HCT116 (cell line): ENCODE measurements around the gene RPL29. TPM values are rescaled to one million over a fixed set of nuclear protein-coding genes. Genes with fewer than 3 reads are reported as not detected.

Experiments used
- ATAC-seq: fragments of 200-7000 bp; cut with Tn5 transposase; 2 replicates; pipeline ENCODE4 v1.9.1; 2020; ENCODE audit warnings: mild to moderate bottlenecking, moderate library complexity
- BruUV-seq: library from RNA; stranded (reverse); fragments of 400-500 nt; replicated peaks from 2 replicates; lab custom pipeline; 2021; lab: Mats Ljungman, UMichigan
- CTCF ChIA-PET: fragments of 300-600 bp; sonication (Branson Sonifier 250); formaldehyde crosslinking; loops from one replicate; lab custom pipeline; 2021; ENCODE audit warnings: antibody characterized with exemption; lab: Charles Lee
- POLR2A ChIA-PET: fragments of 300-600, 350-600 bp; sonication (Branson Sonifier 250); formaldehyde crosslinking; loops from one replicate; lab custom pipeline; 2021; ENCODE audit warnings: antibody characterized with exemption; lab: Charles Lee
- RAD21 ChIA-PET, 2 experiments: fragments of 300-600 bp; sonication (Branson Sonifier 250); formaldehyde crosslinking; loops; one replicate each; lab custom pipeline; 2023; ENCODE audit warnings: low total read pairs in 2 of 2; ENCODE audit not compliant: uncharacterized antibody in 2 of 2, unreplicated experiment in 2 of 2, low non-redundant PET in 1 of 2; lab: Charles Lee
- DNase-seq: peaks from one replicate; pipeline ENCODE4 v3.0.0-alpha.2; 2010; ENCODE audit warnings: low read depth, low spot score
- H2AFZ ChIP-seq: fragments of 200-600 bp; shearing (Covaris generic), sonication (generic); 2 replicates; pipeline ENCODE4 v1.6.1; 2017; ENCODE audit warnings: low read depth, mixed run types, mixed read lengths, antibody characterized with exemption, low read length; ENCODE audit not compliant: poor library complexity, severe bottlenecking
- H3K27ac ChIP-seq: 2 replicates; pipeline ENCODE4 v1.5.1; 2012; ENCODE audit warnings: low read depth, low read length
- H3K27me3 ChIP-seq: fragments of 200-600 bp; sonication (generic); 2 replicates; pipeline ENCODE4 v1.6.1; 2016; ENCODE audit warnings: mixed run types, low read length, mixed read lengths; ENCODE audit not compliant: insufficient read depth
- H3K36me3 ChIP-seq, 2 experiments: fragments of 200-500 bp in 1 of 2; fragments of 200-600 bp in 1 of 2; sonication (Bioruptor generic) in 1 of 2; sonication (generic) in 1 of 2; 2 replicates each; pipeline versions ENCODE4 v1.5.1 to v1.6.1; 2014 to 2016; ENCODE audit warnings: low read length in 2 of 2, inconsistent platforms in 1 of 2, mixed read lengths in 1 of 2, mixed run types in 1 of 2; ENCODE audit not compliant: insufficient read depth in 2 of 2, control insufficient read depth in 1 of 2
- H3K4me1 ChIP-seq, 2 experiments: fragments of 200-600 bp in 1 of 2; sonication (generic) in 1 of 2; 2 replicates each; pipeline versions ENCODE4 v1.5.1 to v1.6.1; 2012 to 2017; ENCODE audit warnings: low read length in 2 of 2, inconsistent platforms in 1 of 2, mild to moderate bottlenecking in 1 of 2, mixed read lengths in 1 of 2, mixed run types in 1 of 2, moderate library complexity in 1 of 2; ENCODE audit not compliant: insufficient read depth in 2 of 2, control insufficient read depth in 1 of 2
- H3K4me2 ChIP-seq: fragments of 200-600 bp; sonication (generic); 2 replicates; pipeline ENCODE4 v1.6.1; 2017; ENCODE audit warnings: mixed run types, low read length, mixed read lengths
- H3K4me3 ChIP-seq, 2 experiments: fragments of 200-600 bp in 1 of 2; sonication (generic) in 1 of 2; replicated peaks in 1 of 2; 2 replicates each; pipeline ENCODE4 v1.5.1; 2011 to 2016; ENCODE audit warnings: low read length in 2 of 2, control low read depth in 1 of 2, low read depth in 1 of 2, mild to moderate bottlenecking in 1 of 2, mixed read lengths in 1 of 2, mixed run types in 1 of 2
- H3K79me2 ChIP-seq: fragments of 200-600 bp; sonication (generic); 2 replicates; pipeline ENCODE4 v1.6.1; 2017; ENCODE audit warnings: mild to moderate bottlenecking, mixed run types, low read length, moderate library complexity, mixed read lengths; ENCODE audit not compliant: insufficient read depth
- H3K9ac ChIP-seq: fragments of 200-600 bp; sonication (generic); 2 replicates; pipeline ENCODE4 v1.6.1; 2016; ENCODE audit warnings: low read length, mixed read lengths
- H3K9me2 ChIP-seq: fragments of 200-600 bp; sonication (generic), shearing (Covaris generic); 2 replicates; pipeline ENCODE4 v1.6.1; 2017; ENCODE audit warnings: mixed run types, mild to moderate bottlenecking, moderate library complexity; ENCODE audit not compliant: insufficient read depth
- H3K9me3 ChIP-seq, 2 experiments: fragments of 200-500 bp in 1 of 2; fragments of 200-600 bp in 1 of 2; sonication (Bioruptor generic) in 1 of 2; sonication (generic) in 1 of 2; 2 replicates each; pipeline ENCODE4 v1.6.1; 2014 to 2017; ENCODE audit warnings: low read length in 2 of 2, mixed read lengths in 2 of 2, inconsistent platforms in 1 of 2, low read depth in 1 of 2, mild to moderate bottlenecking in 1 of 2, mixed run types in 1 of 2, moderate library complexity in 1 of 2; ENCODE audit not compliant: control insufficient read depth in 1 of 2, insufficient read depth in 1 of 2
- H4K20me1 ChIP-seq: fragments of 200-600 bp; sonication (generic), shearing (Covaris generic); 2 replicates; pipeline ENCODE4 v1.6.1; 2017; ENCODE audit warnings: mixed run types, mild to moderate bottlenecking, moderate library complexity; ENCODE audit not compliant: insufficient read depth
- FOSL1 ChIP-seq: IDR thresholded peaks from 2 replicates; pipeline ENCODE4 v1.6.1; 2012; ENCODE audit warnings: low read depth
- ZNF274 ChIP-seq: fragments of 200-500 bp; sonication (Bioruptor generic); IDR thresholded peaks from 2 replicates; pipeline ENCODE4 v1.6.1; 2014; ENCODE audit warnings: mild to moderate bottlenecking, low read depth, low read length, inconsistent platforms
- intact Hi-C: fragments of 100-400 bp; cut with micrococcal nuclease; formaldehyde crosslinking; loops from 2 replicates; pipeline ENCODE4 v1.10.0; 2022
- total RNA-seq: library from RNA; stranded (reverse); gene quantifications from one replicate; pipeline ENCODE4 v1.2.1, GENCODE V29; 2021; ENCODE audit not compliant: unreplicated experiment
- TF ChIP-seq, protein P1 (sequence below): IDR thresholded peaks from 2 replicates; pipeline ENCODE4 v1.6.1; 2012; ENCODE audit warnings: low read depth
- TF ChIP-seq, protein P2 (sequence below): IDR thresholded peaks from 2 replicates; pipeline ENCODE4 v1.6.1; 2012

The RPL29 gene
- total RNA-seq, 1 experiment from 2014 or later: 1,880 TPM

DNA sequence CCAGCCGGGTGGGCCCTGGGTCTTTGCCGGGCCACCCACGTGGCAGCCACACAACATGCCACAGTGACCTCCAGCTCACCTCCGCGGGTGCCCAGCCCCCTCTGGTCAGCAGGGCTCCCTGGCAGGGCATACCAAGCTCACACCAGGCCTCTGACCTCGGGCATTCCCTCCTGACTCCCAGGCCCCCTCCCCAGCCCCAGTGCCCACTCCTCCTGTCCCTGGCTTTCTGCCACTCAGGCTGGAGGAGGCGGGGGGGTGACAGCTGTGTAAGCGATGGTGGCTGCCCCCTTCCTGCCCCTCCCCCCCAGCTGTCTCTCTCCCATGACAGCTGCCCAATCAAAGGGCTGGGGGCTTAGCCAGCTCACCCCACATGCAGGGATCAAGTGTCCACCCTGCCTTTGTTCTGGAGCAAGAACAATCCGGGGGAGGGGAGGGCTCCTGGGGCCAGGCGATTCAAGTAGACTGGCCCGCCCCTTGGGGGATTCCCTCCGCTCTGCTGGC is 31.7 kb downstream of the RPL29 start (continued):
- TF ChIP-seq, protein P1, sequence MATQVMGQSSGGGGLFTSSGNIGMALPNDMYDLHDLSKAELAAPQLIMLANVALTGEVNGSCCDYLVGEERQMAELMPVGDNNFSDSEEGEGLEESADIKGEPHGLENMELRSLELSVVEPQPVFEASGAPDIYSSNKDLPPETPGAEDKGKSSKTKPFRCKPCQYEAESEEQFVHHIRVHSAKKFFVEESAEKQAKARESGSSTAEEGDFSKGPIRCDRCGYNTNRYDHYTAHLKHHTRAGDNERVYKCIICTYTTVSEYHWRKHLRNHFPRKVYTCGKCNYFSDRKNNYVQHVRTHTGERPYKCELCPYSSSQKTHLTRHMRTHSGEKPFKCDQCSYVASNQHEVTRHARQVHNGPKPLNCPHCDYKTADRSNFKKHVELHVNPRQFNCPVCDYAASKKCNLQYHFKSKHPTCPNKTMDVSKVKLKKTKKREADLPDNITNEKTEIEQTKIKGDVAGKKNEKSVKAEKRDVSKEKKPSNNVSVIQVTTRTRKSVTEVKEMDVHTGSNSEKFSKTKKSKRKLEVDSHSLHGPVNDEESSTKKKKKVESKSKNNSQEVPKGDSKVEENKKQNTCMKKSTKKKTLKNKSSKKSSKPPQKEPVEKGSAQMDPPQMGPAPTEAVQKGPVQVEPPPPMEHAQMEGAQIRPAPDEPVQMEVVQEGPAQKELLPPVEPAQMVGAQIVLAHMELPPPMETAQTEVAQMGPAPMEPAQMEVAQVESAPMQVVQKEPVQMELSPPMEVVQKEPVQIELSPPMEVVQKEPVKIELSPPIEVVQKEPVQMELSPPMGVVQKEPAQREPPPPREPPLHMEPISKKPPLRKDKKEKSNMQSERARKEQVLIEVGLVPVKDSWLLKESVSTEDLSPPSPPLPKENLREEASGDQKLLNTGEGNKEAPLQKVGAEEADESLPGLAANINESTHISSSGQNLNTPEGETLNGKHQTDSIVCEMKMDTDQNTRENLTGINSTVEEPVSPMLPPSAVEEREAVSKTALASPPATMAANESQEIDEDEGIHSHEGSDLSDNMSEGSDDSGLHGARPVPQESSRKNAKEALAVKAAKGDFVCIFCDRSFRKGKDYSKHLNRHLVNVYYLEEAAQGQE: no peak
- no peak for TF ChIP-seq FOSL1

DNA sequence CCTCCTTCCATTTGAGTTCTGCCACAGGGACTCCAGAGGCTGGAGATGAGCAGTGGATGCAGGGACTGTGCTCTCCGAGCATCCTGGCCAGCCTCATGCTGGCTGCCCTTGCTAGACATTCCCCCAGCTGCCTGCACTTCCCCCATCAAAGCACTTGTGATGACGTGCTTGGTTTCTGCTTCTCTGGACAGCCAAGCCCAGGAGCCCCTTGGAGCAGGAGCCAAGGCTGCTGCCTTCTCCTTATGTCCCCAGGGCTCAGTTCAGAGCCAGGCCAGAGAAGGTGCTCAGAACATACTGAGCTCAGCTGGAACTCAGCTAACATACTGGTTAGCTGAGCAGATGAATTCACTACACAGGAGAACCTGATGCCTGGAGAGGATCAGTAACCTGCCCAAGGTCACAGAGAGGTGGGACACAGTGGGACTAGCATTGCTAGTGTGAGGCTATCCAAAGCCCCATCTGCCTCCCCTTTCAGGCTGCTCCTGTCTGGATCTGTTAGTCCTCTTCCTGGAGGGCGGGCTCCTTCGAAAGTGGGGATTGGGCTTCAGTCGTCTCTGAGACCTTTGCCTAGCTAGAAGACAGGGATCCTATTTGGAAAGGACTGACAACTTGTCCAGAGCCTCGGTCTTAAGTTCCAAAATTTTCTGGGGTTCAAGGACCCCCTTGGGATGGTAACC is 32.7 kb downstream of the RPL29 start:
- Histone ChIP-seq H2AFZ (no peak overlapping the region), H3K79me2 (peaks cover 1% of the 10 kb centered on the region; the same call in 1 of the 2 replicates), H3K4me3 (no peak overlapping the region), H3K9me2 (no peaks in the 10 kb centered on the region), H3K9ac (no peak overlapping the region), H3K27me3 (no peaks in the 10 kb centered on the region), H3K4me1 (peaks cover 6 to 14% of the 10 kb centered on the region in 2 experiments), H4K20me1 (no peaks in the 10 kb centered on the region), H3K9me3 (no peaks in the 10 kb centered on the region), H3K4me2 (no peak overlapping the region), H3K27ac (no peak overlapping the region), H3K36me3 (0 out of 4 replicates have a peak, but pooled peaks cover 0 to 3% of the 10 kb centered on the region in 2 experiments)
- RAD21 ChIA-PET: no interaction called here
- DNase-seq (no peak), ATAC-seq (no peak)
- intact Hi-C loops: no loop called here
- BruUV-seq: no TSS peak
- POLR2A ChIA-PET: interaction anchor here (1.4 kb wide), 1 partner anchor 11 kb away, joined by 6 read pairs; the partner anchor contains the start of gene ABHD14B
- TF ChIP-seq, protein P2, sequence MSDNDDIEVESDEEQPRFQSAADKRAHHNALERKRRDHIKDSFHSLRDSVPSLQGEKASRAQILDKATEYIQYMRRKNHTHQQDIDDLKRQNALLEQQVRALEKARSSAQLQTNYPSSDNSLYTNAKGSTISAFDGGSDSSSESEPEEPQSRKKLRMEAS: no peak
- no peak for TF ChIP-seq ZNF274
- TF ChIP-seq, protein P1: no peak
- CTCF ChIA-PET: interaction anchor here (0.7 to 1.6 kb wide), 3 partner anchors 11 to 22 kb away, joined by 3 to 4 read pairs (median 3); partner anchors contain the start of genes ABHD14B and RRP9
